ENCODE measurements around the gene SEMA6A. TPM values are rescaled to one million over a fixed set of nuclear protein-coding genes. Genes with fewer than 3 reads are reported as not detected.
"Not testable (repeated sequence)": the region's sequence is repeated elsewhere in the genome, so short reads cannot be mapped to it uniquely, and the experiment has no call there.

Gene SEMA6A
- total and polyA plus RNA-seq, 2 of the 13 experiments (the other 11 are each of a cell fraction or from before 2014, with no cell fraction given) = 5.1 to 6.5 TPM

DNA sequence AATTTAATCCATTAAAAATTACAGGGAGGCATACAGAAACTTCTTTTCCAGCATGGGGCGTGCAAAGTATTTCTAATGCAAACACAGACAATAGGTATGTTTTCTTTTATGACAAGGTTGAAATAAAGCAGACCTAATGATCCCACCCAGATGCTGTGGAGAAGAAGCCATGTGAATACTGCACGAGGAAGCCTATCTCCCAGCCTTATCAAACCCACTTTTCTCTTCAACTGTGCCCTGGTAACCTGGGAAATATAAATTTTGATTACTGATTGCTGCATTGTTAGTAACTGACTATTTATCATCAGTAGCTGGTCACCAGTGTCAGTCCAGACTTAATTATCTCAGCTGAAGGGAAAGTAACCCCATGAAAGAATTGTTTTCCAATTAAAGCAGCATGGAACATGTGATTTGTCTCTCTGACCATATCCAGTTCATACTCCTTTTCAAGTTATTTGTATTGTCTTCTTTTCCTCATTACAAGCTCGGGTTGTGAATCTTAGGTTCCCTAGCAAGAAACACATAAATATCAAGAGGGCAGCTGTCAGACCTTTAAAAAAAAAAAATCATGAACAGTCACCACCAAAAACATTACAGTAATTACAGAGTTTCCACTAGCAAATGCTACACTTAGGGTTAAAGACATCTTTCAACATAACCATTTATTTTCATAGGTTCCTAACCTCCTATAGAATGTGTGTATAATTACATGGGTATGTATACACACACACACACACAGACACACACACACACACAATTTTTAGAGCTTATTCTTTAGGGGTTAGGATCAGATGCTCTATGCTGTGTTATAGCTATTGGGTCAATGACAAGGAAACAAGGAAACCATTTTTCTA lies 50.3 kb downstream of the SEMA6A start:
- no peak overlapping the region for H3K9ac ChIP-seq (ENCODE audit: insufficient read depth, low read depth, low read length)
- no peak overlapping the region for H3K27ac ChIP-seq (ENCODE audit: extremely low read length, insufficient read depth, low read length)
- POLR2A ChIA-PET = no interaction called here
- no peak; the same call in 2 of the 3 replicates for ATAC-seq
- DNase-seq (ENCODE audit: low spot score) = no peak
- H2AFZ ChIP-seq (ENCODE audit: low read length) = no peak overlapping the region
- no peak overlapping the region for H3K4me2 ChIP-seq (ENCODE audit: low read depth, low read length)
- no peaks in the 10 kb centered on the region for H3K27me3 ChIP-seq (ENCODE audit: control insufficient read depth in 1 of 2, insufficient read depth in 2 of 2, low read length in 2 of 2)
- no TSS peak for BruUV-seq (replicated peaks)
- no peak for TF ChIP-seq KLF11 (CRISPR knock-in tag; IDR thresholded peaks at IDR 0.05)
- TF ChIP-seq, protein P1, sequence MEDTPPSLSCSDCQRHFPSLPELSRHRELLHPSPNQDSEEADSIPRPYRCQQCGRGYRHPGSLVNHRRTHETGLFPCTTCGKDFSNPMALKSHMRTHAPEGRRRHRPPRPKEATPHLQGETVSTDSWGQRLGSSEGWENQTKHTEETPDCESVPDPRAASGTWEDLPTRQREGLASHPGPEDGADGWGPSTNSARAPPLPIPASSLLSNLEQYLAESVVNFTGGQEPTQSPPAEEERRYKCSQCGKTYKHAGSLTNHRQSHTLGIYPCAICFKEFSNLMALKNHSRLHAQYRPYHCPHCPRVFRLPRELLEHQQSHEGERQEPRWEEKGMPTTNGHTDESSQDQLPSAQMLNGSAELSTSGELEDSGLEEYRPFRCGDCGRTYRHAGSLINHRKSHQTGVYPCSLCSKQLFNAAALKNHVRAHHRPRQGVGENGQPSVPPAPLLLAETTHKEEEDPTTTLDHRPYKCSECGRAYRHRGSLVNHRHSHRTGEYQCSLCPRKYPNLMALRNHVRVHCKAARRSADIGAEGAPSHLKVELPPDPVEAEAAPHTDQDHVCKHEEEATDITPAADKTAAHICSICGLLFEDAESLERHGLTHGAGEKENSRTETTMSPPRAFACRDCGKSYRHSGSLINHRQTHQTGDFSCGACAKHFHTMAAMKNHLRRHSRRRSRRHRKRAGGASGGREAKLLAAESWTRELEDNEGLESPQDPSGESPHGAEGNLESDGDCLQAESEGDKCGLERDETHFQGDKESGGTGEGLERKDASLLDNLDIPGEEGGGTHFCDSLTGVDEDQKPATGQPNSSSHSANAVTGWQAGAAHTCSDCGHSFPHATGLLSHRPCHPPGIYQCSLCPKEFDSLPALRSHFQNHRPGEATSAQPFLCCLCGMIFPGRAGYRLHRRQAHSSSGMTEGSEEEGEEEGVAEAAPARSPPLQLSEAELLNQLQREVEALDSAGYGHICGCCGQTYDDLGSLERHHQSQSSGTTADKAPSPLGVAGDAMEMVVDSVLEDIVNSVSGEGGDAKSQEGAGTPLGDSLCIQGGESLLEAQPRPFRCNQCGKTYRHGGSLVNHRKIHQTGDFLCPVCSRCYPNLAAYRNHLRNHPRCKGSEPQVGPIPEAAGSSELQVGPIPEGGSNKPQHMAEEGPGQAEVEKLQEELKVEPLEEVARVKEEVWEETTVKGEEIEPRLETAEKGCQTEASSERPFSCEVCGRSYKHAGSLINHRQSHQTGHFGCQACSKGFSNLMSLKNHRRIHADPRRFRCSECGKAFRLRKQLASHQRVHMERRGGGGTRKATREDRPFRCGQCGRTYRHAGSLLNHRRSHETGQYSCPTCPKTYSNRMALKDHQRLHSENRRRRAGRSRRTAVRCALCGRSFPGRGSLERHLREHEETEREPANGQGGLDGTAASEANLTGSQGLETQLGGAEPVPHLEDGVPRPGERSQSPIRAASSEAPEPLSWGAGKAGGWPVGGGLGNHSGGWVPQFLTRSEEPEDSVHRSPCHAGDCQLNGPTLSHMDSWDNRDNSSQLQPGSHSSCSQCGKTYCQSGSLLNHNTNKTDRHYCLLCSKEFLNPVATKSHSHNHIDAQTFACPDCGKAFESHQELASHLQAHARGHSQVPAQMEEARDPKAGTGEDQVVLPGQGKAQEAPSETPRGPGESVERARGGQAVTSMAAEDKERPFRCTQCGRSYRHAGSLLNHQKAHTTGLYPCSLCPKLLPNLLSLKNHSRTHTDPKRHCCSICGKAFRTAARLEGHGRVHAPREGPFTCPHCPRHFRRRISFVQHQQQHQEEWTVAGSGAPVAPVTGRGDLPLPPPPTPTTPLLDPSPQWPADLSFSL (CRISPR knock-in tag; IDR thresholded peaks at IDR 0.05) = peak; percentile 59; the same call in 1 of the 2 replicates
- no peaks in the 10 kb centered on the region for H4K20me1 ChIP-seq (ENCODE audit: insufficient read depth, low read length)
- intact Hi-C loops (cut with micrococcal nuclease; ENCODE audit: unreplicated experiment) (no loop called here), in situ Hi-C loops (cut with HindIII; ENCODE audit: extremely low pct_ligation_motif_present, low pct_unique_long_range_greater_than_20kb) (no loop called here)
- no peaks in the 10 kb centered on the region for H3K9me3 ChIP-seq (ENCODE audit: low read length)
- CTCF ChIA-PET (ENCODE audit: low intra/inter-chr PET ratio, low total read pairs) = no interaction called here
- H3K79me2 ChIP-seq (ENCODE audit: insufficient read depth, low read length) = peaks cover 46% of the 10 kb centered on the region
- H3K36me3 ChIP-seq (replicated peaks in 1 of 2; ENCODE audit: control insufficient read depth in 1 of 2, insufficient read depth in 2 of 2, low read length in 2 of 2) = no peaks in the 10 kb centered on the region
- no peak overlapping the region for H3K4me3 ChIP-seq (replicated peaks in 1 of 3; ENCODE audit: insufficient read depth in 1 of 3, low read depth in 2 of 3, low read length in 3 of 3)
- H3K4me1 ChIP-seq (ENCODE audit: insufficient read depth, low read length) = peaks cover 59% of the 10 kb centered on the region
- 71% methylated on average over 3 of the region's 3 CpGs for WGBS (ENCODE audit: low lambda C conversion rate)
- no peak for FAIRE-seq

DNA sequence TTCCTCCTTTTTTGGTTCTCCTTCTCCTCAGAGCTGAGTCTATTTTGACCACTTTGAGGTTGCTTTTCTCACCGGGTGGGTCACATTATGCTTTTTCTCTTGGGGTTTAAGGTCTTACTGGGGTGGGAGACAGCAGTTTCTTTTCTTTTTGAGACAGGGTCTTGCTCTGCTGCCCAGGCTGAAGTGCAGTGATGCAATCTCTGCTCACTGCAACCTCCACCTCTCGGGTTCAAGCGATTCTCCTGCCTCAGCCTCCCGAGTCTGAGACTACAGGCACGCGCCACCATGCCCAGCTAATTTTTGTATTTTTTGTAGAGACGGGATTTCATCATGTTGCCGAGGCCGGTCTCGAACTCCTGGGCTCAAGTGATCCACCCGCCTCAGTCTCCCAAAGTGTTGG lies 51.4 kb downstream of the SEMA6A start:
- BruUV-seq (replicated peaks); H3K4me3 ChIP-seq (replicated peaks in 1 of 3; ENCODE audit: insufficient read depth in 1 of 3, low read depth in 2 of 3, low read length in 3 of 3); FAIRE-seq; H4K20me1 ChIP-seq (ENCODE audit: insufficient read depth, low read length); POLR2A ChIA-PET; H3K9me3 ChIP-seq (ENCODE audit: low read length); H3K36me3 ChIP-seq (replicated peaks in 1 of 2; ENCODE audit: control insufficient read depth in 1 of 2, insufficient read depth in 2 of 2, low read length in 2 of 2); H3K27ac ChIP-seq (ENCODE audit: extremely low read length, insufficient read depth, low read length); H3K27me3 ChIP-seq (ENCODE audit: control insufficient read depth in 1 of 2, insufficient read depth in 2 of 2, low read length in 2 of 2); intact Hi-C loops (cut with micrococcal nuclease; ENCODE audit: unreplicated experiment); DNase-seq (ENCODE audit: low spot score); ATAC-seq; in situ Hi-C loops (cut with HindIII; ENCODE audit: extremely low pct_ligation_motif_present, low pct_unique_long_range_greater_than_20kb); H2AFZ ChIP-seq (ENCODE audit: low read length); CTCF ChIA-PET (ENCODE audit: low intra/inter-chr PET ratio, low total read pairs); H3K4me2 ChIP-seq (ENCODE audit: low read depth, low read length); H3K9ac ChIP-seq (ENCODE audit: insufficient read depth, low read depth, low read length): not testable (repeated sequence)
- 97% methylated on average over 11 of the region's 11 CpGs for WGBS (ENCODE audit: low lambda C conversion rate)
- peaks cover 52% of the 10 kb centered on the region for H3K4me1 ChIP-seq (ENCODE audit: insufficient read depth, low read length)
- peaks cover 53% of the 10 kb centered on the region for H3K79me2 ChIP-seq (ENCODE audit: insufficient read depth, low read length)

Measured in HepG2 (cell line).